Calu3 (cell line): ENCODE data around the gene ABCA13. TPM values are rescaled to one million over a fixed set of nuclear protein-coding genes. Genes with fewer than 3 reads are reported as not detected.
"Not testable (repeated sequence)": the region's sequence is repeated elsewhere in the genome, so short reads cannot be mapped to it uniquely, and the experiment has no call there.

ENCODE experiments used
- BruUV-seq: library from RNA; stranded (reverse); fragments of 400-500 nt; replicated peaks from 2 replicates; lab custom pipeline; 2021; lab: Mats Ljungman, UMichigan
- CTCF ChIA-PET: fragments of 300-600 bp; sonication (Branson Sonifier 250); formaldehyde crosslinking; loops from one replicate; lab custom pipeline; 2022; ENCODE audit warnings: antibody characterized with exemption; lab: Charles Lee
- DNase-seq: peaks from one replicate; pipeline ENCODE4 v3.0.0; 2022
- H3K27ac Mint-ChIP-seq: one replicate; pipeline ENCODE4 v1.8.0; 2022; ENCODE audit warnings: mixed read lengths; ENCODE audit not compliant: unreplicated experiment
- H3K27me3 Mint-ChIP-seq: one replicate; pipeline ENCODE4 v1.8.0; 2022; ENCODE audit warnings: mixed read lengths; ENCODE audit not compliant: unreplicated experiment
- H3K36me3 Mint-ChIP-seq: one replicate; pipeline ENCODE4 v1.8.0; 2022; ENCODE audit warnings: mild to moderate bottlenecking, moderate library complexity, mixed read lengths; ENCODE audit not compliant: insufficient read depth, unreplicated experiment
- H3K4me1 Mint-ChIP-seq: one replicate; pipeline ENCODE4 v1.8.0; 2022; ENCODE audit warnings: mild to moderate bottlenecking, low read depth, mixed read lengths; ENCODE audit not compliant: unreplicated experiment
- H3K4me3 Mint-ChIP-seq: one replicate; pipeline ENCODE4 v1.8.0; 2022; ENCODE audit warnings: mild to moderate bottlenecking, low read depth, moderate library complexity, mixed read lengths; ENCODE audit not compliant: unreplicated experiment
- H3K9me3 Mint-ChIP-seq: one replicate; pipeline ENCODE4 v1.8.0; 2022; ENCODE audit warnings: low read depth, mixed read lengths; ENCODE audit not compliant: unreplicated experiment
- intact Hi-C: fragments of 100-400 bp; cut with micrococcal nuclease; formaldehyde crosslinking; loops from one replicate; pipeline ENCODE4 v1.10.0; 2022; ENCODE audit not compliant: unreplicated experiment
- total RNA-seq: library from RNA; stranded (reverse); gene quantifications from 2 replicates; pipeline ENCODE4 v1.2.3, GENCODE V29; 2022
- TF ChIP-seq, protein P1 (sequence below): fragments of 200-600 bp; IDR thresholded peaks from one replicate; pipeline ENCODE4 v1.8.0; 2022; ENCODE audit warnings: antibody characterized with exemption; ENCODE audit not compliant: unreplicated experiment

The ABCA13 gene
- total RNA-seq, 1 experiment from 2014 or later, result 12.1 TPM

DNA sequence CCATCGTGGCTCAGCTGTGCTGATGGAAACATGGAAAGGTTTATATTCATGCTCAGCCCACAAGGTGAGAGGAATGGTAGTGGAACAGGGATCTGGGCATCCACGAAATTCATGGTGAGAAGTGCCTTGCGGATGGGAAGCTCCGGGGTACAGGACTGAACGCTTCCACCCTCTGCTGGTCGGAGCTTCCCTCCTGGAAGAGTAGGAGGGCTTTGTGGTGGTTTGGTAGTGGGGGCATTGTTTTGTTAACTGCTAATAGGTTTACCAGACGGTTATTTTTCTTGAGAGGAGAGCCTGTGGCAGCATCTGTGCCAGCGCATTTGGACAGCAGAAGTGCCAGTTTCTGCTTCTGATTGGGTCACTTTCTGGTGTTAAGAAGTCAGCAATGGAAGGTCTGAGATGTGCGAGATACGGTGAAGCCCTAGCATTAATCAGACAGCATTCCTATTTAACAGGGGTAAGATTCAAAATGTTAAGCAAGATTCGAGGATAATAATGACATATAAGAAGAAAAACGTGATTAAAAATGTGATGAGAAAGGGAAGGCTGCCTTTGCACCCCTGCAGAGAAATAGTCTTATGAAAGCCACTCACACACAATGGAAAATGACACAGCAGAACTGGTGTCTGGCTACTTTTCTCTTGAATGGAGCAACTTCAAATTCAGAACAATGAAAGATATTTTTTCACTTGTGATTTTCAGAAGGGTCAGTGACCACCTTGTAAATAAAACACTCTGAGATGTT, 17.7 kb downstream of the ABCA13 start:
- no peak for DNase-seq
- intact Hi-C loops, result no loop called here
- no peaks in the 10 kb centered on the region for H3K36me3 Mint-ChIP-seq
- H3K4me1 Mint-ChIP-seq, result peaks cover 13% of the 10 kb centered on the region
- no peaks in the 10 kb centered on the region for H3K27me3 Mint-ChIP-seq
- no peak overlapping the region for H3K4me3 Mint-ChIP-seq
- CTCF ChIA-PET, result no interaction called here
- no peak overlapping the region for H3K27ac Mint-ChIP-seq
- TF ChIP-seq, protein P1, sequence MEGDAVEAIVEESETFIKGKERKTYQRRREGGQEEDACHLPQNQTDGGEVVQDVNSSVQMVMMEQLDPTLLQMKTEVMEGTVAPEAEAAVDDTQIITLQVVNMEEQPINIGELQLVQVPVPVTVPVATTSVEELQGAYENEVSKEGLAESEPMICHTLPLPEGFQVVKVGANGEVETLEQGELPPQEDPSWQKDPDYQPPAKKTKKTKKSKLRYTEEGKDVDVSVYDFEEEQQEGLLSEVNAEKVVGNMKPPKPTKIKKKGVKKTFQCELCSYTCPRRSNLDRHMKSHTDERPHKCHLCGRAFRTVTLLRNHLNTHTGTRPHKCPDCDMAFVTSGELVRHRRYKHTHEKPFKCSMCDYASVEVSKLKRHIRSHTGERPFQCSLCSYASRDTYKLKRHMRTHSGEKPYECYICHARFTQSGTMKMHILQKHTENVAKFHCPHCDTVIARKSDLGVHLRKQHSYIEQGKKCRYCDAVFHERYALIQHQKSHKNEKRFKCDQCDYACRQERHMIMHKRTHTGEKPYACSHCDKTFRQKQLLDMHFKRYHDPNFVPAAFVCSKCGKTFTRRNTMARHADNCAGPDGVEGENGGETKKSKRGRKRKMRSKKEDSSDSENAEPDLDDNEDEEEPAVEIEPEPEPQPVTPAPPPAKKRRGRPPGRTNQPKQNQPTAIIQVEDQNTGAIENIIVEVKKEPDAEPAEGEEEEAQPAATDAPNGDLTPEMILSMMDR, result no peak
- no TSS peak for BruUV-seq
- H3K9me3 Mint-ChIP-seq, result peaks cover 5% of the 10 kb centered on the region

DNA sequence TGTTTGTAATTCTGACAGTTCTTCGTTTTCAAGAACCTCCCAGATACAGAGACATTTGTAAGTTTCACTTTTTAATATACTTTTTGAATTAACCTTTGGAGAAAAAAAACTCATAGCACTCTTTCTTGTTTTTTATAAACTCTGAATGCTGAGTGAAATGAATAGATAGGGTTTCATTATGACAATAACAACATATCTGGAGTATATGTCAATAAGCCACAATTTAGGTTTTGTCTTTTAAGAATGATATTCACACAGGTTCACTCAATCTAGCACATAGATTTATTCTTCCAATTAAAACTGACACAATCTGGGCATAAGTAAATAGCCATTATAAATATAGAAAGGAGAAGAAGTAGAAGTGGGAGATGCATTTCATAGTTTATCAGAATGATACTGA, 21.7 kb downstream of the ABCA13 start:
- no TSS peak for BruUV-seq
- Mint-ChIP-seq H3K4me3 (no peak overlapping the region), H3K4me1 (peaks cover 7% of the 10 kb centered on the region), H3K27me3 (no peaks in the 10 kb centered on the region), H3K9me3 (no peaks in the 10 kb centered on the region), H3K36me3 (no peaks in the 10 kb centered on the region), H3K27ac (no peak overlapping the region)
- TF ChIP-seq, protein P1, result no peak
- CTCF ChIA-PET, result no interaction called here
- DNase-seq, result no peak
- intact Hi-C loops, result no loop called here

DNA sequence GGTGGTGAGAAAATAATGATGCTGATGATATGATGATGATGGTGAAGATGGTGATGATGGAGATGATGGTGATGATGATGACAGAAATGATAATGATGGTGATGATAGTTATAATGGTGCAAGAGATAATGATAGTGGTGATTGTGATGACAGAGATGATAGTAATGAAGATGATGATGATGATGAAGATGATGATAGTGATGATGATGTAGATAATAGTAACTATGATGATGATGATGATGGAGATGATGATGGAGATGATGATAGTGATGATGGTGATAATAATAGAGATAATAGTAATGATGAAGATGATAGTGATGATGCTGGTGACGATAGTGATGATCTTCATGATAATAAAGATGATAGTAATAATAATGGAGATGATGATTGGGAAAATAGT, 22.2 kb downstream of the ABCA13 start:
- H3K27ac Mint-ChIP-seq, result no peak overlapping the region
- H3K9me3 Mint-ChIP-seq, result no peaks in the 10 kb centered on the region
- BruUV-seq, result no TSS peak
- TF ChIP-seq, protein P1, result no peak
- no peak for DNase-seq
- CTCF ChIA-PET, result no interaction called here
- no peaks in the 10 kb centered on the region for H3K27me3 Mint-ChIP-seq
- intact Hi-C loops, result no loop called here
- no peak overlapping the region for H3K4me3 Mint-ChIP-seq
- H3K4me1 Mint-ChIP-seq, result peaks cover 7% of the 10 kb centered on the region
- H3K36me3 Mint-ChIP-seq, result no peaks in the 10 kb centered on the region

DNA sequence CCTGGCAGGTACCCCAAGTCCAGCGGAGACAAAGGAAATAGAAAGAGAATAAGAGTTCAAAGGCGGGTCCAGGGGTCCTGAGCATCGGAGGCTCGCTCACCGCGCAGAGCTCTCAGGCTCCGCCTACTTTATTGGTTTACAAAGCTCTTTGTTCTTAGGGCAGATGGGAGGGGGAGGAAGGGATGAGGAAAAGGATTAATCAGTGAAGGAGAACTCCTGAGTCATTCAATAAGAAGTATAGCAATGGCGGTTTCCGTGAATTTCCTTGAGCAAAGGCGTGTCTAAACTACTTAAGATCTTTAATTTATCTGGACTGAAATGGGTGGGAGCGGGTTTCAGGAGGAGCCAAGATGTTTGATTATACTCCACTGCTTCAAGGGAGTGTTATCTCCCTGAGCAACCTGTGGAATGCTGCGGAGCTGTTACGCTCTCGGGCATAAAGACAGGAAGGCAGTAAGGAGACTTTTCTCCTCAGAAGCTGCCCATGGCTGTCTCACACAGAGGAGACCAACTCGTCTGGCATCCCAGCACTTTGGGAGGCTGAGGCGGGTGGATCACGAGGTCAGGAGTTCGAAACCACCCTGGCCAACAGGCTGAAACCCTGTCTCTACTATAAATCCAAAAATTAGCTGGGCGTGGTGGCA, 29.8 kb downstream of the ABCA13 start:
- H3K27ac Mint-ChIP-seq, result peak overlapping the region; percentile 95
- not testable (repeated sequence) for H3K27me3 Mint-ChIP-seq

DNA sequence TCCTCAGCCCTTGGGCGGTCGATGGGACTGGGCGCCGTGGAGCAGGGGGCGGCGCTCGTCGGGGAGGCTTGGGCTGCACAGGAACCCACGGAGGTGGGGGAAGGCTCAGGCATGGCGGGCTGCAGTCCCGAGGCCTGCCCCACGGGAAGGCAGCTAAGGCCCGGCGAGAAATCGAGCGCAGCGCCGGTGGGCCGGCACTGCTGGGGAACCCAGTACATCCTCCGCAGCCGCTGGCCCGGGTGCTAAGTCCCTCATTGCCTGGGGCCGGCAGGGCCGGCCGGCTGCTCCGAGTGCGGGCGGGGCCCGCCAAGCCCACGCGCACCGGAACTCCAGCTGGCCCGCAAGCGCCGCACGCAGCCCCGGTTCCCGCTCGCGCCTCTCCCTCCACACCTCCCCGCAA, 31.7 kb downstream of the ABCA13 start:
- H3K27ac Mint-ChIP-seq, result not testable (repeated sequence)
- CTCF ChIA-PET, result interaction anchor here (1.1 kb wide), 1 partner anchor 29 kb away, joined by 3 read pairs; no protein-coding TSS in a partner anchor

More for the DNA sequence above, 29.8 kb downstream of the ABCA13 start:
- not testable (repeated sequence) for H3K9me3 Mint-ChIP-seq
- CTCF ChIA-PET, result interaction anchor here (0.8 to 2.1 kb wide), 7 partner anchors 18 to 1768 kb away, joined by 3 to 7 read pairs (median 3); no protein-coding TSS in a partner anchor
- H3K36me3 Mint-ChIP-seq, result peaks cover 24% of the 10 kb centered on the region
- intact Hi-C loops, result loop anchor here (2.0 kb wide), 1 partner anchor 50 kb away; no protein-coding TSS in a partner anchor
- peaks cover 39% of the 10 kb centered on the region for H3K4me1 Mint-ChIP-seq
- peak overlapping the region; percentile 67 for H3K4me3 Mint-ChIP-seq
- TSS peak; percentile 90 for BruUV-seq
- DNase-seq, result peak; percentile 71

More for the DNA sequence above, 31.7 kb downstream of the ABCA13 start:
- H3K36me3 Mint-ChIP-seq, result peaks cover 24% of the 10 kb centered on the region
- H3K27me3 Mint-ChIP-seq, intact Hi-C loops, H3K9me3 Mint-ChIP-seq, BruUV-seq, H3K4me3 Mint-ChIP-seq, DNase-seq: not testable (repeated sequence)
- peaks cover 42% of the 10 kb centered on the region for H3K4me1 Mint-ChIP-seq
